Neuronal stem cell (in vitro differentiated cells): ENCODE results near the gene STXBP5.

Source experiments
- DNase-seq: peaks from one replicate; pipeline ENCODE4 v3.0.0-alpha.2; 2013; ENCODE audit warnings: low spot score
- H2AFZ ChIP-seq: one replicate; pipeline ENCODE4 v1.6.1; 2013; ENCODE audit warnings: mild to moderate bottlenecking, low read length, inconsistent platforms
- H2AK5ac ChIP-seq: 2 replicates; pipeline ENCODE4 v1.6.1; 2013; ENCODE audit warnings: low read depth, mild to moderate bottlenecking, inconsistent platforms, low read length, moderate library complexity, mixed read lengths
- H2BK120ac ChIP-seq: 2 replicates; pipeline ENCODE4 v1.6.1; 2013; ENCODE audit warnings: low read depth, mild to moderate bottlenecking, inconsistent platforms, low read length, moderate library complexity, mixed read lengths
- H2BK12ac ChIP-seq: one replicate; pipeline ENCODE4 v1.6.1; 2013; ENCODE audit warnings: low read length, inconsistent platforms
- H2BK15ac ChIP-seq: 2 replicates; pipeline ENCODE4 v1.6.1; 2013; ENCODE audit warnings: mild to moderate bottlenecking, low read length, inconsistent platforms, mixed read lengths
- H2BK5ac ChIP-seq: one replicate; pipeline ENCODE4 v1.6.1; 2013; ENCODE audit warnings: inconsistent platforms, mild to moderate bottlenecking, low read length, moderate library complexity
- H3K14ac ChIP-seq: one replicate; pipeline ENCODE4 v1.6.1; 2013; ENCODE audit warnings: low read length, inconsistent platforms
- H3K18ac ChIP-seq: 2 replicates; pipeline ENCODE4 v1.6.1; 2013; ENCODE audit warnings: low read length, inconsistent platforms
- H3K23ac ChIP-seq: 2 replicates; pipeline ENCODE4 v1.6.1; 2013; ENCODE audit warnings: low read depth, mild to moderate bottlenecking, mixed read lengths, low read length, inconsistent platforms; ENCODE audit not compliant: poor library complexity
- H3K27ac ChIP-seq: replicated peaks from 3 replicates; pipeline ENCODE4 v1.5.1; 2013; ENCODE audit warnings: low read length, inconsistent platforms
- H3K27me3 ChIP-seq, 3 experiments: 2 replicates each; pipeline ENCODE4 v1.6.1; 2013; ENCODE audit warnings: low read length in 3 of 3, mild to moderate bottlenecking in 2 of 3, inconsistent platforms in 1 of 3, low read depth in 1 of 3, mixed read lengths in 1 of 3, moderate library complexity in 1 of 3; ENCODE audit not compliant: control insufficient read depth in 3 of 3, insufficient read depth in 3 of 3
- H3K36me3 ChIP-seq, 2 donors: replicated peaks in 1 of 2; 2 replicates each; pipeline ENCODE4 v1.6.1; 2013; ENCODE audit warnings: low read length in 2 of 2; ENCODE audit not compliant: control insufficient read depth in 2 of 2, insufficient read depth in 2 of 2
- H3K4ac ChIP-seq: 2 replicates; pipeline ENCODE4 v1.6.1; 2013; ENCODE audit warnings: inconsistent platforms, mild to moderate bottlenecking, low read length, moderate library complexity
- H3K4me1 ChIP-seq, 2 donors: 1 replicate in 1 of 2; 2 replicates in 1 of 2; pipeline ENCODE4 v1.6.1; 2013; ENCODE audit warnings: low read length in 2 of 2, low read depth in 1 of 2; ENCODE audit not compliant: control insufficient read depth in 2 of 2, insufficient read depth in 1 of 2
- H3K4me2 ChIP-seq: one replicate; pipeline ENCODE4 v1.6.1; 2013; ENCODE audit warnings: mild to moderate bottlenecking, low read length, inconsistent platforms; ENCODE audit not compliant: insufficient read depth, poor library complexity, severe bottlenecking
- H3K4me3 ChIP-seq, 2 donors: 2 replicates each; pipeline ENCODE4 v1.5.1; 2013; ENCODE audit warnings: low read length in 2 of 2, mild to moderate bottlenecking in 2 of 2, inconsistent platforms in 1 of 2, moderate library complexity in 1 of 2
- H3K79me1 ChIP-seq: one replicate; pipeline ENCODE4 v1.6.1; 2013; ENCODE audit warnings: low read depth, mild to moderate bottlenecking, inconsistent platforms, low read length, moderate library complexity
- H3K9ac ChIP-seq: one replicate; pipeline ENCODE4 v1.6.1; 2013; ENCODE audit warnings: mild to moderate bottlenecking, low read depth, low read length, inconsistent platforms; ENCODE audit not compliant: poor library complexity
- H3K9me3 ChIP-seq, 2 donors: replicated peaks in 1 of 2; 2 replicates each; pipeline versions ENCODE3 to v1.6.1; 2013; ENCODE audit warnings: low read length in 2 of 2, mild to moderate bottlenecking in 2 of 2, inconsistent platforms in 1 of 2, low read depth in 1 of 2, mixed read lengths in 1 of 2, moderate library complexity in 1 of 2; ENCODE audit not compliant: control insufficient read depth in 2 of 2, insufficient read depth in 1 of 2
- H4K8ac ChIP-seq: one replicate; pipeline ENCODE4 v1.6.1; 2013; ENCODE audit warnings: low read depth, mild to moderate bottlenecking, inconsistent platforms, low read length, moderate library complexity
- H4K91ac ChIP-seq: one replicate; pipeline ENCODE4 v1.6.1; 2013; ENCODE audit warnings: low read length, low read depth, mild to moderate bottlenecking, inconsistent platforms; ENCODE audit not compliant: poor library complexity
- WGBS, 2 donors: extraction: QIAGEN DNeasy Blood & Tissue Kit; methylation state at CpG; one replicate each; pipeline ENCODE4 v1.1.7; 2013; ENCODE audit warnings: missing lambda C conversion rate in 2 of 2, mixed read lengths in 1 of 2; ENCODE audit not compliant: insufficient read length in 2 of 2, insufficient replicate concordance in 1 of 2; ENCODE audit errors: extremely low coverage in 2 of 2; 5-methylcytosine and 5-hydroxymethylcytosine counted together

Gene STXBP5

DNA sequence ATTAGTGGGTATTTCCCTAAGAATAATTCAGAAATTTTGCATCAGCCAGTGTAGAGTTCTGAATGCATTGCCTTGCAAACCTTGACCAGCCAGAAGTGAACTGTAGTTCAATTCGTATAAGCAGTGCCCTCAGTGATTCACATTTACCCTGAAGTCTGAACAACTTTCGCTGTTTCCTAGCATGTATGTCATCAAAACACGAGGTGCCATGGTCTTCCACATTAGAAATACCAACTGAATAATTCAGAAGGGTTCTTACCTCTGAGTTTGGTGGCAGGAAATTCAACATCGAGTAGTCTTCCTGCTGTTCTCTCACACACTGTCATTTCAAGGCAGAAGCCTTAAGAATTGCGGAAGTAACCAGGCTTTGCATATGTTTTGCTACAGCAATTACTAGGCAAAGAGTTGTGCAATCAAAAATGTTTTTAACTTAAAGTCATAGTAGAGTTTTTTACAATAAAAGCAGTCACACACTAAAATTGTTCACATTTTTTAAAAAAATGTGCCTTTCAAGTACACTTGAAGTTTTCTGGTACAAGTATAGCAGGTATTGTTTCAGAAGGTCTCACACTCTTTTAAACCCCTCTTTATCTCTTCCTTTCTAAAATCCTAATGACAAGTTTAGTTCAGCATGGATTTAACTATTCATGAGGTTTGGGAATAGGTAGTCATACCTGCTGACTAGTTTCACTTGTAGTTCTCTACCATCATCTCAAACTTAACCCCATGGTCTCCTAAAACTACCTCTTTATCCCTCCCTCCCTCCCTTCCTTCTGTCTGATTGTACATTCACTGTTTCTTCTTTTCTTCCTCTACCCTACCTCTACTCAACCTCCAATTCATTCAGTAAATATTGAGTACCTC, 118.3 kb downstream of the STXBP5 start:
- Histone ChIP-seq H3K4me2 (no peak overlapping the region), H3K23ac (no peak overlapping the region), H3K14ac (no peak overlapping the region), H3K4ac (no peak overlapping the region), H2BK120ac (no peak overlapping the region), H2BK12ac (no peak overlapping the region), H2AFZ (no peak overlapping the region), H3K4me3 (no peak overlapping the region), H3K27me3 (no peaks in the 10 kb centered on the region), H3K9ac (no peak overlapping the region), H3K9me3 (no peaks in the 10 kb centered on the region), H3K4me1 (no peaks in the 10 kb centered on the region), H2AK5ac (no peak overlapping the region), H2BK5ac (no peak overlapping the region), H3K79me1 (no peaks in the 10 kb centered on the region), H3K36me3 (peaks cover 0 to 5% of the 10 kb centered on the region in 2 donors), H3K18ac (no peak overlapping the region), H4K91ac (no peak overlapping the region), H4K8ac (no peak overlapping the region), H3K27ac (no peak overlapping the region), H2BK15ac (no peak overlapping the region)
- WGBS, 2 donors, result no CpG with 5 or more reads among the region's 5 CpGs
- no peak for DNase-seq

DNA sequence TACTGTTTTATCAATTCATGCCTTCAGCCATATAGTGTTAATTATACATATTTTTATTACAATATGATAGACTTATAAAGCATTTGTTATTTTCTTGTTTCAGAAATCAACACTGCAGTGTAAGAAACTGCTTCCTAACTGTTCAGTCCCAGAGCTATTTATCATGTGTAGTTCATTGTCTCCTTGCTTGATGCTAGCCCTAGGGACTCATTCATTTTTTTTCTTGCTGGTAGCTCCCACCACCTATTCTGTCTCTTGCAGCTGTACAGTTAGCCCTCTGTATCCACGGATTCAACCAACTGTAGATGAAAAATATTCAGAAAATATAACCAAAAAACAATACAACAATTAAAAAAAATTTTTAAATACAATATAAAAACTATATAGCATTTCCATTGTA, 121.3 kb downstream of the STXBP5 start:
- no peak for DNase-seq
- Histone ChIP-seq H4K91ac (no peak overlapping the region), H2AFZ (no peak overlapping the region), H3K27me3 (no peaks in the 10 kb centered on the region), H3K79me1 (no peaks in the 10 kb centered on the region), H3K18ac (no peak overlapping the region), H3K14ac (no peak overlapping the region), H3K4me1 (no peaks in the 10 kb centered on the region), H2BK5ac (no peak overlapping the region), H3K27ac (no peak overlapping the region), H2BK12ac (no peak overlapping the region), H3K4ac (no peak overlapping the region), H3K4me2 (no peak overlapping the region), H4K8ac (no peak overlapping the region), H3K9me3 (no peaks in the 10 kb centered on the region), H3K4me3 (no peak overlapping the region), H3K9ac (no peak overlapping the region), H2AK5ac (no peak overlapping the region), H2BK15ac (no peak overlapping the region), H3K36me3 (peaks cover 2 to 10% of the 10 kb centered on the region in 2 donors), H2BK120ac (no peak overlapping the region), H3K23ac (no peak overlapping the region)
- no CpG with 5 or more reads among the region's 1 CpG for WGBS, 2 donors

DNA sequence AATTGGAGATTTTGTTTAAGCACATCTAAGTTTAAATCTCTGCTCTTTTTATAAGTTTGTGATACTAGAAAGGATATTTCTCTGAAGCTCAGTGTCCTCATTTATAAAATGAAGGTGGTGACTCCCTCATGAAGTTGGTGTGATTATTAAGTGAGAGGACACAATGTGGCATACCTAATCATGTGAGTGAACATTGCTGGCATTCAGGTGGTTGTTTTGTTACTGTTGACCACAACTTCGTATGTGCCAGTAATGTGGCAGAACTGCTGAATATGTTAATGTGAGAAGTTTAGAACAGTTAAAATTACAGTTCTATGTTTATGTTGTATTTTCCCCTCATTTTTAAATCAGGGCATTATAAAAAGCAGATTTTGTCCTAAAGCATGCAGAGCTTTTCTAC, 127.2 kb downstream of the STXBP5 start:
- H3K4ac ChIP-seq, result no peak overlapping the region
- DNase-seq, result no peak
- no peak overlapping the region for H2BK12ac ChIP-seq
- H3K36me3 ChIP-seq, result peaks cover 3 to 13% of the 10 kb centered on the region in 2 donors
- H3K4me1 ChIP-seq, result no peaks in the 10 kb centered on the region
- H2AK5ac ChIP-seq, result no peak overlapping the region
- no peaks in the 10 kb centered on the region for H3K27me3 ChIP-seq
- no peaks in the 10 kb centered on the region for H3K79me1 ChIP-seq
- H3K27ac ChIP-seq, result no peak overlapping the region
- WGBS, 2 donors, result no CpG with 5 or more reads among the region's 1 CpG
- no peak overlapping the region for H3K4me2 ChIP-seq
- H3K23ac ChIP-seq, result no peak overlapping the region
- no peaks in the 10 kb centered on the region for H3K9me3 ChIP-seq
- no peak overlapping the region for H3K14ac ChIP-seq
- no peak overlapping the region for H3K18ac ChIP-seq
- H2BK120ac ChIP-seq, result no peak overlapping the region
- H2BK15ac ChIP-seq, result no peak overlapping the region
- H2AFZ ChIP-seq, result no peak overlapping the region
- no peak overlapping the region for H3K4me3 ChIP-seq
- H4K91ac ChIP-seq, result no peak overlapping the region
- H4K8ac ChIP-seq, result no peak overlapping the region
- H2BK5ac ChIP-seq, result no peak overlapping the region
- H3K9ac ChIP-seq, result no peak overlapping the region

DNA sequence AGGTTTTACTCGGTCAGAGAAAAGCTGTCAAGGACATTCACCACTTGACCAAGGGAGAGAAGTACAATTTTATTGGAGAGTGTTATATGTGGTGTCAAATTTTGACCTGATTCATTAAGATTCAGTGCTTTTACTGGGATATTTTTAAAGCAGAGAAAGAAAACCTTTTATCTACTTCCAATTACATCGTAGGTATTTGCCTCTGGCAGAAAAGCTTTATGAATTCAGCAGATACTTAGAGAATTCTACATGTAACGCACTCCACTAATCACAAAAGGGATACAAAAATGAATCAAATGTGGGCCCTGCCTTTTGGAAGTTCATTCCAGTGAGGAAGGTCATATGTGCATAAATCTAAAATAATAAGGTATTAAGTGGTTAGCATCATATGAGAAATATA, 133.7 kb downstream of the STXBP5 start:
- Histone ChIP-seq H3K14ac (no peak overlapping the region), H3K27ac (no peak overlapping the region), H3K18ac (no peak overlapping the region), H4K8ac (no peak overlapping the region), H3K9me3 (no peaks in the 10 kb centered on the region), H2AK5ac (no peak overlapping the region), H3K4ac (no peak overlapping the region), H2BK12ac (no peak overlapping the region), H2BK5ac (no peak overlapping the region), H3K4me3 (no peak overlapping the region), H3K4me2 (no peak overlapping the region), H3K4me1 (no peaks in the 10 kb centered on the region), H4K91ac (no peak overlapping the region), H2BK120ac (no peak overlapping the region), H2BK15ac (no peak overlapping the region), H2AFZ (no peak overlapping the region), H3K79me1 (no peaks in the 10 kb centered on the region), H3K36me3 (no peaks in the 10 kb centered on the region), H3K9ac (no peak overlapping the region), H3K27me3 (no peaks in the 10 kb centered on the region), H3K23ac (no peak overlapping the region)
- WGBS, 2 donors, result no CpG with 5 or more reads among the region's 3 CpGs
- no peak for DNase-seq
